Peyer's patch (tissue), 4 donors: Measurements from ENCODE around the gene SMNDC1.

ENCODE experiments used
- POLR2A ChIP-seq, 2 donors: fragments of 450-650 bp; IDR thresholded peaks; one replicate each; pipeline ENCODE4 v1.5.1; 2017; ENCODE audit warnings: antibody characterized with exemption in 2 of 2, mild to moderate bottlenecking in 2 of 2, moderate library complexity in 2 of 2
- TF ChIP-seq, protein P1 (sequence below), 6 experiments: fragments of 450-650 bp in 4 of 6; fragments of 200-600 bp in 2 of 6; sonication (generic) in 1 of 6; IDR thresholded peaks; one replicate each; pipeline ENCODE4 v1.5.1; 2017 to 2019; ENCODE audit warnings: antibody characterized with exemption in 6 of 6, mild to moderate bottlenecking in 3 of 6, moderate library complexity in 1 of 6

DNA sequence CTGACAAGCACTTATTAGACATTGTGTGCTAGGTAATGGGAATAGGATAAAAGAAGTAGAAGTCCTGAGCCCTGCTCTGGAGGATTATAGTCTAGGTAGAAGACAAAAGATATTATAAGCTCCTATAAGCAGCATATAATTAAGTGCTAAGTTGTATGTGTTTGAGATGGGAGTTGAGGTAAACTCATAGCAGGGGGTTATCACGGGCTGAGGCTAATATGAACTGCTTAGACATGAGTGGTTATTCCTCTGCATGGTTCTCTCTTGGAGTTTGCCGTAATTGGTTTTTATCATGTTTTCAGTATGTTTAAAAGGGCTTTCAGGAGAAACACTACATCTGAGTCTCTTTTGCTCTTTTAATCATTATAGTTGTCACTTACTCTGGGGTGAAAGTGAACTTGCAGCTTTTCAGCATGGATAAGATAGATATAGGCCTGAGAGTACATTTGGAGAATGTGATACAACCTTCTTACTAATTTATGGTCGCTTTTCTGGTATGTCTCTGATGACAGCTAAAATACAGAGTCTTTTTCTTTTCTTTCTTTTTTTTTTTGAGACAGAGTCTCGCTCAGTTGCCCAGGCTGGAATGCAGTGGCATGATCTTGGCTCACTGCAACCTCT, 39.0 kb downstream of the SMNDC1 start:
- no peak for TF ChIP-seq POLR2A (IDR thresholded peaks at IDR 0.05)
- TF ChIP-seq, protein P1, sequence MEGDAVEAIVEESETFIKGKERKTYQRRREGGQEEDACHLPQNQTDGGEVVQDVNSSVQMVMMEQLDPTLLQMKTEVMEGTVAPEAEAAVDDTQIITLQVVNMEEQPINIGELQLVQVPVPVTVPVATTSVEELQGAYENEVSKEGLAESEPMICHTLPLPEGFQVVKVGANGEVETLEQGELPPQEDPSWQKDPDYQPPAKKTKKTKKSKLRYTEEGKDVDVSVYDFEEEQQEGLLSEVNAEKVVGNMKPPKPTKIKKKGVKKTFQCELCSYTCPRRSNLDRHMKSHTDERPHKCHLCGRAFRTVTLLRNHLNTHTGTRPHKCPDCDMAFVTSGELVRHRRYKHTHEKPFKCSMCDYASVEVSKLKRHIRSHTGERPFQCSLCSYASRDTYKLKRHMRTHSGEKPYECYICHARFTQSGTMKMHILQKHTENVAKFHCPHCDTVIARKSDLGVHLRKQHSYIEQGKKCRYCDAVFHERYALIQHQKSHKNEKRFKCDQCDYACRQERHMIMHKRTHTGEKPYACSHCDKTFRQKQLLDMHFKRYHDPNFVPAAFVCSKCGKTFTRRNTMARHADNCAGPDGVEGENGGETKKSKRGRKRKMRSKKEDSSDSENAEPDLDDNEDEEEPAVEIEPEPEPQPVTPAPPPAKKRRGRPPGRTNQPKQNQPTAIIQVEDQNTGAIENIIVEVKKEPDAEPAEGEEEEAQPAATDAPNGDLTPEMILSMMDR (IDR thresholded peaks at IDR 0.05) = no peak
